ENCODE measurements around the gene AGR2. TPM values are rescaled to one million over a fixed set of nuclear protein-coding genes. Genes with fewer than 3 reads are reported as not detected.

AGR2 gene
- total RNA-seq, 1 experiment from 2014 or later: 0.65 TPM

DNA sequence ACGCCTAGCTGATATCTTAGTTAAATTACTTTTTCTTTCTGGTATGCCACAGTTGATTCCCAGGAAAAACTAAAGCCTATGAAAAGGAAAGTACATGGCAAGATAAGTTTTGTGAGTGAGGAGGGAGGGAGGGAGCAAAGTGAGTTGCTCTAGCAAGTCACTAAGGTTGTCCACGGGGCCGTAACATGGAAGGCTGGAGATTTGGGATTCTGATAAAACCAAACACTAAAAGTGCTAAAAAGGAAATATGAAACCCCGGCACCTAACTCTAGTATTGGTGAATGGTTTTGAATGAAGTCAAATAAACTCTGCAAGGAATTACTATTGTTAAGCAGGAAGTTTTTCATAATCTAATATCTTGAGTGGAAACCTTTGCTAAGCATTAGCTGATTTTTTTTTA, 1.7 kb downstream of the AGR2 start:
- TF ChIP-seq, protein P1, sequence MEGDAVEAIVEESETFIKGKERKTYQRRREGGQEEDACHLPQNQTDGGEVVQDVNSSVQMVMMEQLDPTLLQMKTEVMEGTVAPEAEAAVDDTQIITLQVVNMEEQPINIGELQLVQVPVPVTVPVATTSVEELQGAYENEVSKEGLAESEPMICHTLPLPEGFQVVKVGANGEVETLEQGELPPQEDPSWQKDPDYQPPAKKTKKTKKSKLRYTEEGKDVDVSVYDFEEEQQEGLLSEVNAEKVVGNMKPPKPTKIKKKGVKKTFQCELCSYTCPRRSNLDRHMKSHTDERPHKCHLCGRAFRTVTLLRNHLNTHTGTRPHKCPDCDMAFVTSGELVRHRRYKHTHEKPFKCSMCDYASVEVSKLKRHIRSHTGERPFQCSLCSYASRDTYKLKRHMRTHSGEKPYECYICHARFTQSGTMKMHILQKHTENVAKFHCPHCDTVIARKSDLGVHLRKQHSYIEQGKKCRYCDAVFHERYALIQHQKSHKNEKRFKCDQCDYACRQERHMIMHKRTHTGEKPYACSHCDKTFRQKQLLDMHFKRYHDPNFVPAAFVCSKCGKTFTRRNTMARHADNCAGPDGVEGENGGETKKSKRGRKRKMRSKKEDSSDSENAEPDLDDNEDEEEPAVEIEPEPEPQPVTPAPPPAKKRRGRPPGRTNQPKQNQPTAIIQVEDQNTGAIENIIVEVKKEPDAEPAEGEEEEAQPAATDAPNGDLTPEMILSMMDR (IDR thresholded peaks at IDR 0.05; ENCODE audit: unreplicated experiment): no peak
- intact Hi-C loops (cut with micrococcal nuclease): no loop called here
- H3K9me3 Mint-ChIP-seq (ENCODE audit: unreplicated experiment): no peaks in the 10 kb centered on the region
- no peak overlapping the region for H3K4me3 Mint-ChIP-seq (ENCODE audit: unreplicated experiment)
- peaks cover 6% of the 10 kb centered on the region for H3K36me3 Mint-ChIP-seq (ENCODE audit: insufficient read depth, unreplicated experiment)
- CTCF ChIA-PET: interaction anchor here (0.6 to 7.5 kb wide), 8 partner anchors 28 to 324 kb away, joined by 3 to 95 read pairs (median 6); no protein-coding TSS in a partner anchor
- POLR2A ChIA-PET: interaction anchor here (0.8 to 3.3 kb wide), 7 partner anchors 10 to 175 kb away, joined by 3 to 19 read pairs (median 4); partner anchors contain the start of gene TSPAN13
- peaks cover 22% of the 10 kb centered on the region for H3K4me1 Mint-ChIP-seq (ENCODE audit: insufficient read depth, unreplicated experiment)
- no peak for DNase-seq (ENCODE audit: unreplicated experiment)
- no TSS peak for BruUV-seq (replicated peaks)
- H3K27ac Mint-ChIP-seq (ENCODE audit: low read depth, unreplicated experiment): no peak overlapping the region
- H3K27me3 Mint-ChIP-seq (ENCODE audit: insufficient read depth, unreplicated experiment): no peaks in the 10 kb centered on the region

DNA sequence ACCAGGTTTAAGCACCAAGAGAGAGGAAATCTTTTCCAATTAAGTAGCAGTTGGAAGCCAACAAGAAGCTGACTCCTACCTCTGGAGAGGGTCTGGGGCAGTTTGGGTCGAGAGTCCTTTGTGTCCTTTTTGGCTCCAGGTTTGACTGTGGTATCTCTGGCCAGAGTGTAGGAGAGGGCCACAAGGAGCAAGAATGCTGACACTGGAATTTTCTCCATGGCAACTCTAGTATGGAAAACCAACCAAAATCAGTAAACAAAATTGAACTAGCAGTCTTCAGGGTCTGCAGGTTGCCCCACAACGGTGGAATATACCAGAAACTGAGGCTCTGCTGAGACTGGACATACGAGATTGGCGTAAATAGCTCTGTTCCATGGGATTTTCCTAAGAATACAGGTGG, 3.2 kb downstream of the AGR2 start:
- POLR2A ChIA-PET: interaction anchor here (0.6 to 2.0 kb wide), 8 partner anchors 15 to 181 kb away, joined by 3 to 8 read pairs (median 4); partner anchors contain the start of genes ANKMY2, BZW2 and TSPAN13
- Mint-ChIP-seq H3K36me3 (ENCODE audit: insufficient read depth, unreplicated experiment) (peaks cover 6% of the 10 kb centered on the region), H3K27ac (ENCODE audit: low read depth, unreplicated experiment) (no peak overlapping the region), H3K4me1 (ENCODE audit: insufficient read depth, unreplicated experiment) (peaks cover 22% of the 10 kb centered on the region), H3K9me3 (ENCODE audit: unreplicated experiment) (no peaks in the 10 kb centered on the region), H3K27me3 (ENCODE audit: insufficient read depth, unreplicated experiment) (no peaks in the 10 kb centered on the region), H3K4me3 (ENCODE audit: unreplicated experiment) (no peak overlapping the region)
- CTCF ChIA-PET: interaction anchor here (0.5 to 7.5 kb wide), 35 partner anchors 8 to 497 kb away, joined by 3 to 95 read pairs (median 4); partner anchors contain the start of gene AHR
- intact Hi-C loops (cut with micrococcal nuclease): loop anchor here (1.0 to 2.0 kb wide), 3 partner anchors 107 to 117 kb away; no protein-coding TSS in a partner anchor
- TF ChIP-seq, protein P1 (IDR thresholded peaks at IDR 0.05; ENCODE audit: unreplicated experiment): no peak
- no peak for DNase-seq (ENCODE audit: unreplicated experiment)
- BruUV-seq (replicated peaks): no TSS peak

DNA sequence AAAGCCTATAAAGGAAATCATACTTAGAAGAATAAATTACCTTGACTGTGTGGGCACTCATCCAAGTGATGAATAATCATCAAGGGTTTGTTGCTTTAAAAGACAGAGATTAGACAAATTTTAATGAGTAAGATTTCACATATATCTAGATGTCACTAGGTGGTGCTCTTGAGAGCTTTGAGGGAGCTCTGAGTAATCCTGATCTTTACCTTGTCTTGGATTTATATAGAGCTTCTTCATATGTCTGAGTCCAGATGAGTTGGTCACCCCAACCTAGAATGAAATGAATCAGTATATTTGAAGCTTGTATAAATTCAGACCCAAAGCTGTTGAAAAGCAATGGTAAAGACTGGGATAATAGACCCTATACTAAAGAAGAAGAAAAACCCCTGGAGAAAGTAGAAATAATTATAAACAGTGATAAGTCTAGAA, 3.7 kb downstream of the AGR2 start:
- ChIA-PET CTCF (interaction anchor here (0.5 to 7.5 kb wide), 31 partner anchors 14 to 498 kb away, joined by 3 to 95 read pairs (median 4); partner anchors contain the start of gene AHR), POLR2A (interaction anchor here (0.7 to 2.0 kb wide), 7 partner anchors 11 to 182 kb away, joined by 3 to 8 read pairs (median 4); partner anchors contain the start of genes ANKMY2, BZW2 and TSPAN13)
- peak; percentile 91 for DNase-seq (ENCODE audit: unreplicated experiment)
- no TSS peak for BruUV-seq (replicated peaks)
- Mint-ChIP-seq H3K9me3 (ENCODE audit: unreplicated experiment) (no peaks in the 10 kb centered on the region), H3K36me3 (ENCODE audit: insufficient read depth, unreplicated experiment) (peaks cover 6% of the 10 kb centered on the region), H3K4me1 (ENCODE audit: insufficient read depth, unreplicated experiment) (peaks cover 22% of the 10 kb centered on the region), H3K27me3 (ENCODE audit: insufficient read depth, unreplicated experiment) (no peaks in the 10 kb centered on the region), H3K27ac (ENCODE audit: low read depth, unreplicated experiment) (no peak overlapping the region), H3K4me3 (ENCODE audit: unreplicated experiment) (no peak overlapping the region)
- intact Hi-C loops (cut with micrococcal nuclease): loop anchor here (1.0 to 2.0 kb wide), 3 partner anchors 106 to 117 kb away; no protein-coding TSS in a partner anchor
- TF ChIP-seq, protein P1 (IDR thresholded peaks at IDR 0.05; ENCODE audit: unreplicated experiment): peak; percentile 33

DNA sequence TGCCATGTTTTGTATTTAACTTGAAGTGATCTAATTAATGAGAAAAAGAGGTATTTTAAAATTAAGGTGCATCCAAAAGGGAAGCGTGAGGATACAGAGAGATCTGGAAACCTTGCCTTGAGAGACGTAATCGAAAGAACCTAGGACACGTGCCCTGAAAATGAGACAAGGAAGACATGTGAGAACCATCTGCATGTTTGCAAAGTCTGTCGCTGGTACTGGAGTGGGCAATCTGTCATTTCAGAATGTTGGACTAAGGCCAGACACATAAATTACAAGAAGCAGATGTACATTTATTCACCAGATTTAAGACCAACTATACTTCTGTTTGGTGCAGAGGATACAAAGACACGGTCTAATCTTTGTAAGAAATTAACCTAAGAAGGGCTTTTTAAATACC, 9.2 kb downstream of the AGR2 start:
- Mint-ChIP-seq H3K4me1 (ENCODE audit: insufficient read depth, unreplicated experiment) (no peaks in the 10 kb centered on the region), H3K4me3 (ENCODE audit: unreplicated experiment) (no peak overlapping the region), H3K9me3 (ENCODE audit: unreplicated experiment) (no peaks in the 10 kb centered on the region), H3K27ac (ENCODE audit: low read depth, unreplicated experiment) (no peak overlapping the region), H3K36me3 (ENCODE audit: insufficient read depth, unreplicated experiment) (no peaks in the 10 kb centered on the region), H3K27me3 (ENCODE audit: insufficient read depth, unreplicated experiment) (no peaks in the 10 kb centered on the region)
- POLR2A ChIA-PET: interaction anchor here (1.2 kb wide), 1 partner anchor 260 kb away, joined by 3 read pairs; no protein-coding TSS in a partner anchor
- BruUV-seq (replicated peaks): no TSS peak
- CTCF ChIA-PET: interaction anchor here (0.7 to 1.1 kb wide), 2 partner anchors 9 to 25 kb away, joined by 3 to 5 read pairs; no protein-coding TSS in a partner anchor
- intact Hi-C loops (cut with micrococcal nuclease): no loop called here
- TF ChIP-seq, protein P1 (IDR thresholded peaks at IDR 0.05; ENCODE audit: unreplicated experiment): no peak
- DNase-seq (ENCODE audit: unreplicated experiment): no peak

All from MCF 10A (cell line).